GM21528 (cell line): ENCODE measurements around the gene NAV2.

Experiments
- ATAC-seq: cut with Tn5 transposase; IDR thresholded peaks from one replicate; pipeline ENCODE4 v1.9.1; 2021; ENCODE audit warnings: mild to moderate bottlenecking, moderate library complexity; ENCODE audit not compliant: unreplicated experiment, low FRiP score

Gene NAV2

GRCh38 chr11:19800714-19801519, 88.3 kb downstream of the NAV2 start:
- ATAC-seq: no peak

GRCh38 chr11:19802773-19803293, 90.2 kb downstream of the NAV2 start:
- ATAC-seq: no peak

GRCh38 chr11:19803506-19803998, 90.9 kb downstream of the NAV2 start:
- no peak for ATAC-seq

GRCh38 chr11:19805376-19805775, 92.7 kb downstream of the NAV2 start:
- ATAC-seq: no peak

GRCh38 chr11:19805827-19806226, 93.2 kb downstream of the NAV2 start:
- ATAC-seq: no peak

GRCh38 chr11:19806251-19806650, 93.6 kb downstream of the NAV2 start:
- ATAC-seq: no peak

- no peak for ATAC-seq
Observed at GRCh38 chr11:19808076-19808911, 95.7 kb downstream of the NAV2 start.

- no peak for ATAC-seq
Observed at GRCh38 chr11:19810852-19811251, 98.2 kb downstream of the NAV2 start.

GRCh38 chr11:19811380-19811779, 98.7 kb downstream of the NAV2 start:
- ATAC-seq: no peak

GRCh38 chr11:19812096-19812495, 99.5 kb downstream of the NAV2 start:
- ATAC-seq: no peak

- ATAC-seq: no peak
Observed at GRCh38 chr11:19812710-19813109, 100.1 kb downstream of the NAV2 start.

GRCh38 chr11:19813158-19813879, 100.7 kb downstream of the NAV2 start:
- ATAC-seq: no peak

GRCh38 chr11:19814421-19814820, 101.8 kb downstream of the NAV2 start:
- no peak for ATAC-seq

GRCh38 chr11:19816040-19816439, 103.4 kb downstream of the NAV2 start:
- ATAC-seq: no peak

- no peak for ATAC-seq
Observed at GRCh38 chr11:19816817-19817216, 104.2 kb downstream of the NAV2 start.

- no peak for ATAC-seq
Observed at GRCh38 chr11:19817265-19817851, 104.7 kb downstream of the NAV2 start.

GRCh38 chr11:19817870-19818269, 105.2 kb downstream of the NAV2 start:
- no peak for ATAC-seq

- ATAC-seq: no peak
Observed at GRCh38 chr11:19818619-19819018, 106.0 kb downstream of the NAV2 start.

GRCh38 chr11:19819148-19819547, 106.5 kb downstream of the NAV2 start:
- ATAC-seq: no peak

- ATAC-seq: no peak
Observed at GRCh38 chr11:19820100-19820499, 107.5 kb downstream of the NAV2 start.
